CD8-positive, alpha-beta memory T cell (primary cell): Measurements from ENCODE around the gene DNAJB2. TPM values are rescaled to one million over a fixed set of nuclear protein-coding genes. Genes with fewer than 3 reads are reported as not detected.

Experiments
- CTCF ChIA-PET: fragments of 350-600 bp; sonication (Branson Sonifier 250); formaldehyde crosslinking; loops from one replicate; lab custom pipeline; 2021; ENCODE audit warnings: antibody characterized with exemption; lab: Charles Lee
- POLR2A ChIA-PET: fragments of 350-600 bp; sonication (Branson Sonifier 250); formaldehyde crosslinking; loops from one replicate; lab custom pipeline; 2021; ENCODE audit warnings: antibody characterized with exemption; lab: Charles Lee
- DNase-seq, 5 donors: peaks; one replicate each; pipeline versions ENCODE4 v3.0.0 to v3.0.0-alpha.2; 2020 to 2022; ENCODE audit warnings: mixed read lengths in 1 of 5
- H3K27ac ChIP-seq: one replicate; pipeline ENCODE4 v1.7.0; 2013; ENCODE audit warnings: low read depth, mild to moderate bottlenecking, low read length, moderate library complexity
- H3K27me3 ChIP-seq: 2 replicates; pipeline ENCODE4 v1.7.0; 2013; ENCODE audit warnings: low read length, mild to moderate bottlenecking; ENCODE audit not compliant: insufficient read depth, poor library complexity, severe bottlenecking
- H3K36me3 ChIP-seq: 2 replicates; pipeline ENCODE4 v1.7.0; 2013; ENCODE audit warnings: mild to moderate bottlenecking, low read length, moderate library complexity; ENCODE audit not compliant: insufficient read depth
- H3K4me1 ChIP-seq: 2 replicates; pipeline ENCODE4 v1.7.0; 2013; ENCODE audit warnings: mild to moderate bottlenecking, low read length, moderate library complexity; ENCODE audit not compliant: insufficient read depth
- H3K4me3 ChIP-seq: 2 replicates; pipeline ENCODE4 v1.7.0; 2013; ENCODE audit warnings: mild to moderate bottlenecking, low read length
- H3K9me3 ChIP-seq: 2 replicates; pipeline ENCODE4 v1.7.0; 2013; ENCODE audit warnings: mild to moderate bottlenecking, low read length
- H3K27ac Mint-ChIP-seq, 8 donors: one replicate each; pipeline ENCODE4 v1.8.0; 2020 to 2021; ENCODE audit warnings: mixed read lengths in 8 of 8, mild to moderate bottlenecking in 6 of 8, inconsistent platforms in 3 of 8, moderate library complexity in 3 of 8
- H3K27me3 Mint-ChIP-seq, 2 donors: one replicate each; pipeline ENCODE4 v1.8.0; 2020 to 2021; ENCODE audit warnings: mixed read lengths in 2 of 2, mild to moderate bottlenecking in 1 of 2, moderate library complexity in 1 of 2
- H3K36me3 Mint-ChIP-seq, 3 donors: one replicate each; pipeline ENCODE4 v1.8.0; 2020 to 2021; ENCODE audit warnings: mixed read lengths in 3 of 3, inconsistent platforms in 1 of 3, mild to moderate bottlenecking in 1 of 3
- H3K4me1 Mint-ChIP-seq, 3 donors: one replicate each; pipeline ENCODE4 v1.8.0; 2020 to 2021; ENCODE audit warnings: mixed read lengths in 3 of 3, inconsistent platforms in 1 of 3, mild to moderate bottlenecking in 1 of 3
- H3K4me3 Mint-ChIP-seq, 7 donors: one replicate each; pipeline ENCODE4 v1.8.0; 2020 to 2021; ENCODE audit warnings: mixed read lengths in 7 of 7, mild to moderate bottlenecking in 6 of 7, moderate library complexity in 4 of 7, inconsistent platforms in 2 of 7
- H3K9me3 Mint-ChIP-seq, 5 donors: one replicate each; pipeline ENCODE4 v1.8.0; 2020 to 2022; ENCODE audit warnings: mixed read lengths in 5 of 5, mild to moderate bottlenecking in 3 of 5, moderate library complexity in 2 of 5, inconsistent platforms in 1 of 5
- polyA plus RNA-seq: library from polyadenylated mRNA; unstranded; fragments of 300-500 nt; fragmentation: Illumina TruSeq; gene quantifications from one replicate; pipeline ENCODE4 v1.2.3, GENCODE V29; 2021
- total RNA-seq, 2 experiments: library from RNA; stranded (reverse); gene quantifications; one replicate each; pipeline ENCODE4 v1.2.3, GENCODE V29; 2021

DNAJB2 gene
- total and polyA plus RNA-seq, 3 experiments from 2014 or later = 5.9 to 56.4 (median 48.5) TPM

DNA sequence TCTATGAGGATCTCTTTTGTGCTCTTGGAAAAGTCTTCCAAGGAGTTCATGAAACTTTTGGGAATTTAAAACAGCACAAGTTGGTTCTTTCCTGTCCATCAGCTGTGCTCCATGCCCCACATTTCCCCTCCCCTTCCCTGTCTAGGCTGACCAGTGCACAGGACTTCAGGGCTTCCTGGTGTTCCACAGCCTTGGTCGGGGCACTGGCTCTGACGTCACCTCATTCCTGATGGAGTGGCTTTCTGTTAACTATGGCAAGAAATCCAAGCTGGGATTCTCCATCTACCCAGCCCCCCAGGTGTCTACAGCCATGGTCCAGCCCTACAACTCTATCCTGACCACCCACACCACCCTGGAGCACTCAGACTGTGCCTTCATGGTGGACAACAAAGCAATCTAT lies 8.1 kb upstream of the DNAJB2 start:
- Mint-ChIP-seq H3K4me1 (no peaks in the 10 kb centered on the region), H3K27me3 (no peaks in the 10 kb centered on the region), H3K9me3 (no peaks in the 10 kb centered on the region), H3K27ac (peak overlapping the region in 1 of 8 donors; percentile 13), H3K4me3 (no peak overlapping the region), H3K36me3 (no peaks in the 10 kb centered on the region)
- DNase-seq = no peak
- ChIA-PET POLR2A (no interaction called here), CTCF (interaction anchor here (1.4 to 3.1 kb wide), 2 partner anchors 9 to 24 kb away, joined by 4 to 15 read pairs; no protein-coding TSS in a partner anchor)
- no peaks in the 10 kb centered on the region for H3K36me3 ChIP-seq
- H3K27ac ChIP-seq = no peak overlapping the region
- no peaks in the 10 kb centered on the region for H3K4me1 ChIP-seq
- no peaks in the 10 kb centered on the region for H3K27me3 ChIP-seq
- no peaks in the 10 kb centered on the region for H3K9me3 ChIP-seq
- H3K4me3 ChIP-seq = no peak overlapping the region

DNA sequence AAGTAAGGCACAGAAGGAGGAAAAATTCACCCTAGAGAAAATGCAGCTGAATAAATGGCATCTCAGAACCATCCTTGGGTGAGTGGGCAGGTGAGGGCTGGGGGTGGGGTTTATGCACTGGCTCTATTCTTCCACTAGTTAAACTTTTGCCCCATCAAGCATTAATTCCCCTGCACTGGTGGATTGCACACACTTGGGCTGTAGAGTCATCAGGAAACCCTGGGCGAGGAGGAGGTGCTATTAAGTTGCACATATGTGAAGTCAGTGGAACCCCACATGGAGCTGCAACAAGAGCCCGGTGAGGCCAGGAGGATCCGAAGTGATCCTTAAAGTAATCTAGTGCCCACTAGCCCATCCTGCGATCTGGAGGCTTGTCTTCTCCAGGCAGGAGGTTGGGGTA lies 6.8 kb upstream of the DNAJB2 start:
- Mint-ChIP-seq H3K9me3 (no peaks in the 10 kb centered on the region), H3K27ac (peak overlapping the region in 2 of 8 donors; percentile 3 to 88), H3K4me3 (no peak overlapping the region), H3K36me3 (no peaks in the 10 kb centered on the region), H3K27me3 (no peaks in the 10 kb centered on the region), H3K4me1 (peaks cover 1 to 4% (median 3%) of the 10 kb centered on the region in 3 donors)
- no peaks in the 10 kb centered on the region for H3K27me3 ChIP-seq
- no peaks in the 10 kb centered on the region for H3K9me3 ChIP-seq
- ChIA-PET CTCF (interaction anchor here (14.9 kb wide), 1 partner anchor 20 kb away, joined by 258 read pairs; no protein-coding TSS in a partner anchor), POLR2A (no interaction called here)
- no peak overlapping the region for H3K27ac ChIP-seq
- peaks cover 2% of the 10 kb centered on the region for H3K4me1 ChIP-seq
- no peak overlapping the region for H3K4me3 ChIP-seq
- DNase-seq = no peak
- H3K36me3 ChIP-seq = no peaks in the 10 kb centered on the region

GRCh38 chr2:219272995-219273394 lies 6.2 kb upstream of the DNAJB2 start:
- Histone ChIP-seq H3K4me1 (peaks cover 8% of the 10 kb centered on the region), H3K9me3 (no peaks in the 10 kb centered on the region), H3K27ac (no peak overlapping the region), H3K36me3 (no peaks in the 10 kb centered on the region), H3K4me3 (no peak overlapping the region), H3K27me3 (no peaks in the 10 kb centered on the region)
- ChIA-PET POLR2A (no interaction called here), CTCF (interaction anchor here (14.9 kb wide), 1 partner anchor 20 kb away, joined by 258 read pairs; no protein-coding TSS in a partner anchor)
- Mint-ChIP-seq H3K9me3 (no peaks in the 10 kb centered on the region), H3K36me3 (no peaks in the 10 kb centered on the region), H3K27me3 (no peaks in the 10 kb centered on the region), H3K4me3 (no peak overlapping the region), H3K27ac (no peak overlapping the region), H3K4me1 (peaks cover 7 to 10% (median 10%) of the 10 kb centered on the region in 3 donors)
- DNase-seq = no peak

DNA sequence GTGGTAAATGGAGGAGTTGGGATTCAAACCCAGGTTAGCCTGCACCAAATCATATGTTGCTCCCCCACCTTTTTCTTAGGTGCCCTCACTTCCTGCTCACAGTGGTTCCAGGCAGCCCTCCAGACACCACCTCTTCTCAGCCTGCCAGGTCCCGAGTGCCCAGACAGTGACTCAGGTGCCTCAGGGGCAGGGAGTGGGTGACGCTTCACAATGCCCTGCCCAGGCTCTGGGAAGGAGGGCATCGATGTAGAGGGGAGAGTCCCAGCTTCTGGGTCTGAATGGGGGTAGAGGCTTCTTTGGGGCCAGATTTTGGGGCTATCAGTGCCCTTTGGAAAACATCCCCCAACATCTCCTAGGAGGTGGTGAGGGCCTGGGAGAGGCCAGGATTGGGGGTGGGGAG lies 5.2 kb upstream of the DNAJB2 start:
- ChIA-PET CTCF (interaction anchor here (1.0 to 14.9 kb wide), 3 partner anchors 19 to 103 kb away, joined by 3 to 258 read pairs (median 136); partner anchors contain the start of genes TUBA4A and TUBA4B), POLR2A (interaction anchor here (0.5 to 1.1 kb wide), 2 partner anchors 26 to 676 kb away, joined by 3 read pairs; no protein-coding TSS in a partner anchor)
- H3K4me1 Mint-ChIP-seq = peaks cover 16 to 20% (median 19%) of the 10 kb centered on the region in 3 donors
- H3K9me3 Mint-ChIP-seq = no peaks in the 10 kb centered on the region
- H3K27ac ChIP-seq = no peak overlapping the region
- no peaks in the 10 kb centered on the region for H3K9me3 ChIP-seq
- no peaks in the 10 kb centered on the region for H3K36me3 ChIP-seq
- H3K4me3 ChIP-seq = no peak overlapping the region
- peaks cover 17% of the 10 kb centered on the region for H3K4me1 ChIP-seq
- DNase-seq = no peak
- H3K27ac Mint-ChIP-seq = peak overlapping the region in 1 of 8 donors; percentile 9
- H3K36me3 Mint-ChIP-seq = no peaks in the 10 kb centered on the region
- H3K4me3 Mint-ChIP-seq = no peak overlapping the region
- no peaks in the 10 kb centered on the region for H3K27me3 Mint-ChIP-seq
- no peaks in the 10 kb centered on the region for H3K27me3 ChIP-seq

DNA sequence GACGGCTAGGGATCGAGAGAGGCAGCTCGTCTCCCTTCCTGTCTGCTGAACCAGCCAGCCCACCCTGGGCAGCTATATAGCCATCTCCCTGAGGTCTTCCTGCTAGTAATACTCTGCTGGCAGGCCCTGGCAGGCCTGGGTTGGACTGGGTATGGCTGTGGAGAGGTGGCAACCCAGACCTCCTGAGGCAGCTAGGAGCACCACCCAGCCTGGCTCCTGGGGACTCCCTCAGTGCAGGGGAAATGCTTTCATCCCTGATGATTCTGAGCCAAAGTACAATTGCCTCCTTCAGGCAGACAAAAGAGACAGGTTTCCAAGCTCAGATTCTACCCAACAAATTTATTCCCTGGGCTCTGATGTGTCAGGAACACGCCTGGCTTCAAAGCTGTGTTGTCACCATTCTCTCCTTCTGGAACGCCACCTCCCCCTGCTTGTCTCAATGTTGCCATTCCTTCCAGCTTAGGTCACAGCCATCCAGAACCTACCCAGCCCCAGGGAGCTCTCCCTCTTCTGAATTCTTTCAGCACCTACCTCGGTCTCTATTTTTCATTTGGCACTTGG lies 4.7 kb upstream of the DNAJB2 start:
- H3K27ac ChIP-seq = no peak overlapping the region
- H3K27me3 ChIP-seq = no peaks in the 10 kb centered on the region
- H3K9me3 ChIP-seq = no peaks in the 10 kb centered on the region
- ChIA-PET POLR2A (interaction anchor here (0.5 to 1.1 kb wide), 2 partner anchors 27 to 676 kb away, joined by 3 read pairs; no protein-coding TSS in a partner anchor), CTCF (interaction anchor here (1.0 to 14.9 kb wide), 4 partner anchors 18 to 103 kb away, joined by 3 to 258 read pairs (median 70); partner anchors contain the start of genes TUBA4A and TUBA4B)
- no peak overlapping the region for H3K4me3 Mint-ChIP-seq
- H3K36me3 ChIP-seq = no peaks in the 10 kb centered on the region
- H3K27ac Mint-ChIP-seq = no peak overlapping the region
- no peaks in the 10 kb centered on the region for H3K9me3 Mint-ChIP-seq
- no peak for DNase-seq
- no peaks in the 10 kb centered on the region for H3K27me3 Mint-ChIP-seq
- H3K4me3 ChIP-seq = no peak overlapping the region
- H3K36me3 Mint-ChIP-seq = no peaks in the 10 kb centered on the region
- H3K4me1 ChIP-seq = peaks cover 17% of the 10 kb centered on the region
- H3K4me1 Mint-ChIP-seq = peaks cover 18 to 21% (median 21%) of the 10 kb centered on the region in 3 donors

DNA sequence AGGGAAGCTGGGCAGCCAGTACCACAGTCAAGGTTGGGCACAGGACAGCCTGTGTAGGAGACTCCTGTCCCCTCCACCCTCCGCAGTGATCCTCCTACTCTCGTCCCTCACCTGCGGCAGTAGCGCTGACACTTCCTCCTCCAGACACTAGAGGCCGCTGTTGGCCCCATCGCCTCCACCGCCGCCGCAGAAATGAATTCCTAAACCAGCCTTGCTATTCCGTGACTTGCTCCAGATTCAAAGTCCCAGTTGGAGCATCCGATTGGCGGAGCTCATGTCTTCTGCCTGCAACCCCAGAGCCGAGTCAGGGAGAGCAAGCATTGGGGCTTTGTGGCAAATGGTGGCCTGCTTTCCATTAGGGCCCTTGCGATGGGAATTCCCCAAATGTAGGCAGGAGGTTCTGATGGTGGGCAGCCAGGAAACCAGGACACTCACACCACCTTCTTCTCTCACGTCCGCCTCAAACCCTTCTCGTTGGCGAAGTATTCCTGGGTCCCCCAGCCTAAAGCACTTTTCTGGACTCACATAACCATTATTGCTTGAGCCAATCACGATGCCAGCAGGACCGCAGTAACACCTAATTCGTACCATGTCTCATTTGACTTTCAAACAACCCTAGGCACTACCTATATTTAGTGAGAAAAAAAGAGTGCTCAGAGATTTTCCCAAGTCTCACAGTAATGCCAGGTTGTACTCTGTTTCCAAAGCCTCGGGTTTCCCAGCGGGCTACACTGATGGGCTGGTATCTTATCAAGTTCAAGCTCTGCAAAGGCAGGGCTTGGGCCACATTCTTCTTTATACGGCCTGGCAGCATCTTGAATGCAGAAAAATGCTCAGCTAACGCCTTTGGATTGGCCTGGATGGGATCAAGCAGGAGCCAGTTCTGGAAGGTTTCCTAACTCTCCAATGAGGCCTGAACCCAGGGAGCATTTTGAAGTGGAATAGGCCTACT lies 1.2 kb upstream of the DNAJB2 start:
- Mint-ChIP-seq H3K27me3 (no peaks in the 10 kb centered on the region), H3K9me3 (no peaks in the 10 kb centered on the region), H3K4me3 (peak overlapping the region; percentile 43 to 97 (median 91)), H3K27ac (peak overlapping the region; percentile 97 to 100 (median 100)), H3K36me3 (peaks cover 4 to 34% (median 8%) of the 10 kb centered on the region in 3 donors), H3K4me1 (peaks cover 30 to 48% (median 39%) of the 10 kb centered on the region in 3 donors)
- peaks cover 32% of the 10 kb centered on the region for H3K4me1 ChIP-seq
- ChIA-PET POLR2A (interaction anchor here (0.6 to 4.4 kb wide), 16 partner anchors 7 to 992 kb away, joined by 3 to 57 read pairs (median 10); partner anchors contain the start of genes ABCB6, ANKZF1, ATG9A and CNPPD1), CTCF (interaction anchor here (0.9 to 14.9 kb wide), 27 partner anchors 9 to 252 kb away, joined by 3 to 258 read pairs (median 4); partner anchors contain the start of genes ABCB6, GLB1L, STK16 and TUBA4A)
- peak; percentile 59 to 80 (median 74) for DNase-seq
- H3K27ac ChIP-seq = peak overlapping the region; percentile 99
- H3K36me3 ChIP-seq = peaks cover 21% of the 10 kb centered on the region
- H3K4me3 ChIP-seq = peak overlapping the region; percentile 72
- H3K9me3 ChIP-seq = no peaks in the 10 kb centered on the region
- H3K27me3 ChIP-seq = no peaks in the 10 kb centered on the region

GRCh38 chr2:219278655-219279150 lies 463 bp upstream of the DNAJB2 start:
- Histone ChIP-seq H3K9me3 (no peaks in the 10 kb centered on the region), H3K36me3 (peaks cover 27% of the 10 kb centered on the region), H3K27me3 (no peaks in the 10 kb centered on the region), H3K4me3 (peak overlapping the region; percentile 72), H3K4me1 (peaks cover 32% of the 10 kb centered on the region), H3K27ac (peak overlapping the region; percentile 99)
- no peak for DNase-seq
- peaks cover 31 to 52% (median 41%) of the 10 kb centered on the region in 3 donors for H3K4me1 Mint-ChIP-seq
- H3K27ac Mint-ChIP-seq = peak overlapping the region; percentile 97 to 100 (median 100)
- H3K9me3 Mint-ChIP-seq = no peaks in the 10 kb centered on the region
- H3K4me3 Mint-ChIP-seq = peak overlapping the region; percentile 87 to 97 (median 91)
- peaks cover 8 to 41% (median 9%) of the 10 kb centered on the region in 3 donors for H3K36me3 Mint-ChIP-seq
- H3K27me3 Mint-ChIP-seq = no peaks in the 10 kb centered on the region
- ChIA-PET POLR2A (interaction anchor here (0.6 to 4.4 kb wide), 21 partner anchors 8 to 993 kb away, joined by 3 to 57 read pairs (median 7); partner anchors contain the start of genes ABCB6, ANKZF1, ATG9A and CNPPD1), CTCF (interaction anchor here (0.6 to 14.9 kb wide), 21 partner anchors 9 to 252 kb away, joined by 3 to 258 read pairs (median 5); partner anchors contain the start of genes ABCB6, ANKZF1, ATG9A and CNPPD1)
